GM12865 (cell line): ENCODE measurements around the gene ZNF425.
"Not testable (repeated sequence)": the region's sequence is repeated elsewhere in the genome, so short reads cannot be mapped to it uniquely, and the experiment has no call there.

ENCODE experiments used
- DNase-seq: peaks from one replicate; pipeline ENCODE4 v3.0.0; 2010; ENCODE audit warnings: low read depth
- H3K4me3 ChIP-seq: 2 replicates; pipeline ENCODE4 v1.5.1; 2011; ENCODE audit warnings: mild to moderate bottlenecking, low read depth, low read length, control low read depth
- CTCF ChIP-seq: IDR thresholded peaks from 2 replicates; pipeline ENCODE4 v1.5.1; 2011; ENCODE audit warnings: low read length, control low read depth, low read depth, inconsistent platforms; ENCODE audit not compliant: insufficient read depth; ENCODE audit errors: missing control alignments

ZNF425 gene

GRCh38 chr7:149147072-149147751, 21.1 kb upstream of the ZNF425 start, which contains the start of gene ZNF398:
Gene ZNF398 (plus strand): TSS chr7:149147453. CDS start chr7:149147743, 290 bp downstream.
- TF ChIP-seq CTCF = peak; percentile 76
- H3K4me3 ChIP-seq = peak within 1 kb of the TSS; percentile 96
- DNase-seq = peak; percentile 91

- peak overlapping the region; percentile 96 for H3K4me3 ChIP-seq
- TF ChIP-seq CTCF = no peak
Measured at GRCh38 chr7:149145031-149145845, 19.1 kb upstream of the ZNF425 start.

GRCh38 chr7:149144436-149144922, 18.4 kb upstream of the ZNF425 start:
- DNase-seq, H3K4me3 ChIP-seq: not testable (repeated sequence)

More at GRCh38 chr7:149145031-149145845, 19.1 kb upstream of the ZNF425 start:
- no peak for DNase-seq

- no peak overlapping the region for H3K4me3 ChIP-seq
- no peak for TF ChIP-seq CTCF
- DNase-seq = no peak
Measured at GRCh38 chr7:149141893-149142292, 15.8 kb upstream of the ZNF425 start.

GRCh38 chr7:149140831-149141230, 14.7 kb upstream of the ZNF425 start:
- no peak for TF ChIP-seq CTCF
- no peak overlapping the region for H3K4me3 ChIP-seq
- DNase-seq = no peak

GRCh38 chr7:149136118-149136517, 10.0 kb upstream of the ZNF425 start:
- no peak overlapping the region for H3K4me3 ChIP-seq
- TF ChIP-seq CTCF = no peak
- DNase-seq = no peak

GRCh38 chr7:149133028-149133710, 7.0 kb upstream of the ZNF425 start:
- no peak for TF ChIP-seq CTCF
- H3K4me3 ChIP-seq = no peak overlapping the region
- no peak for DNase-seq
